Skeletal muscle cell (primary cell): ENCODE data around the gene PCNX1.

Experiments used
- DNase-seq: peaks from one replicate; pipeline ENCODE4 v3.0.0-alpha.2; 2010; ENCODE audit warnings: low read depth
- H3K4me3 ChIP-seq: 2 replicates; pipeline ENCODE4 v1.5.1; 2011; ENCODE audit warnings: low read depth, mild to moderate bottlenecking, control low read depth, low read length, moderate library complexity

Gene PCNX1

GRCh38 chr14:70887737-70888499 is 19.3 kb upstream of the PCNX1 start:
- H3K4me3 ChIP-seq = no peak overlapping the region
- no peak for DNase-seq

- DNase-seq = peak; percentile 75
These were observed 18.5 kb upstream of the PCNX1 start for GRCh38 chr14:70888681-70889175.

GRCh38 chr14:70889555-70889954 is 17.7 kb upstream of the PCNX1 start:
- DNase-seq = no peak
- H3K4me3 ChIP-seq = no peak overlapping the region

More at GRCh38 chr14:70888681-70889175, 18.5 kb upstream of the PCNX1 start:
- H3K4me3 ChIP-seq = no peak overlapping the region

GRCh38 chr14:70890826-70891659 is 16.2 kb upstream of the PCNX1 start:
- DNase-seq = no peak
- no peak overlapping the region for H3K4me3 ChIP-seq

- no peak overlapping the region for H3K4me3 ChIP-seq
- no peak for DNase-seq
These were observed 15.5 kb upstream of the PCNX1 start for GRCh38 chr14:70891737-70892136.

- no peak for DNase-seq
- no peak overlapping the region for H3K4me3 ChIP-seq
These were observed 14.0 kb upstream of the PCNX1 start for GRCh38 chr14:70893062-70893845.

GRCh38 chr14:70893858-70894291 is 13.4 kb upstream of the PCNX1 start:
- DNase-seq = no peak
- H3K4me3 ChIP-seq = no peak overlapping the region

- no peak overlapping the region for H3K4me3 ChIP-seq
- no peak for DNase-seq
These were observed 12.4 kb upstream of the PCNX1 start for GRCh38 chr14:70894868-70895267.

- no peak for DNase-seq
- H3K4me3 ChIP-seq = no peak overlapping the region
These were observed 10.9 kb upstream of the PCNX1 start for GRCh38 chr14:70896317-70896716.

GRCh38 chr14:70896981-70897380 is 10.3 kb upstream of the PCNX1 start:
- no peak for DNase-seq
- no peak overlapping the region for H3K4me3 ChIP-seq

- H3K4me3 ChIP-seq = no peak overlapping the region
- DNase-seq = no peak
These were observed 9.8 kb upstream of the PCNX1 start for GRCh38 chr14:70897464-70897863.

GRCh38 chr14:70898111-70898745 is 9.0 kb upstream of the PCNX1 start:
- no peak for DNase-seq
- no peak overlapping the region for H3K4me3 ChIP-seq

GRCh38 chr14:70901269-70901668 is 6.0 kb upstream of the PCNX1 start:
- no peak overlapping the region for H3K4me3 ChIP-seq
- DNase-seq = no peak

GRCh38 chr14:70902184-70902583 is 5.1 kb upstream of the PCNX1 start:
- DNase-seq = no peak
- no peak overlapping the region for H3K4me3 ChIP-seq

GRCh38 chr14:70904373-70904772 is 2.9 kb upstream of the PCNX1 start:
- no peak overlapping the region for H3K4me3 ChIP-seq
- no peak for DNase-seq

- H3K4me3 ChIP-seq = no peak overlapping the region
- peak; percentile 86 for DNase-seq
These were observed 2.0 kb upstream of the PCNX1 start for GRCh38 chr14:70905301-70905700.

- DNase-seq = no peak
- H3K4me3 ChIP-seq = peak overlapping the region; percentile 93
These were observed 475 bp upstream of the PCNX1 start for GRCh38 chr14:70906793-70907175.

- no peak for DNase-seq
- H3K4me3 ChIP-seq = peak overlapping the region; percentile 93
These were observed 1.0 kb downstream of the PCNX1 start for GRCh38 chr14:70907996-70908934.
